ENCODE data around the gene RAD17. TPM values are rescaled to one million over a fixed set of nuclear protein-coding genes. Genes with fewer than 3 reads are reported as not detected.

RAD17 gene
- total RNA-seq, 4 donors from 2014 or later: 13.8 to 23.5 (median 17.5) TPM

DNA sequence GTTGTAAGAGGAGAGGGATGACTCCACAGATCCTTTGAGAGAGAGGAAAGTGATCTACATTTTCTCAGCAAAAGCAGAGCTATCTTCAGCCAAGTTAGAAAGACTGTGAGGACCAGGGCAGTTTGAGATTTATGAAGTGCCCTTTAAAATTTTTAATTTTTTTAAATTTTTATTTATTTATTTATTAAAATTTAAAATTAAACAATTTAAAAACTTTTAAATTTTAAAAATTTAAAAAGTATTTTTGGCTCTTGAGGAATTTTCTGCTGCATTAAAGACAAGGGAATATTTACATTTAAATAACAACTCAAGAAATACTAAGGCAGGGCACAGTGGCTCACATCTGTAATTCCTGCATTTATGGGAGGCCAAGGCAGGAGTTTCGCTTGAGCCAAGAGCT, 92.6 kb downstream of the RAD17 start:
- no peak for TF ChIP-seq CTCF (IDR thresholded peaks at IDR 0.05; ENCODE audit: low read depth)

Other genes starting within 250 kb of the RAD17 start
- gene CCNB1, start 202.7 kb upstream of the RAD17 start, total RNA-seq: 1 to 10 TPM; 2.8 to 8.6 (median 5.6) TPM
- gene CENPH, start 180.2 kb upstream of the RAD17 start, total RNA-seq: 1 to 10 TPM; 1.5 to 3.8 (median 2.5) TPM
- 10 to 100 TPM in 3 of 4 donors, 1 to 10 TPM in 1; 7.3 to 18.5 (median 16.0) TPM for gene CDK7, start 134.9 kb upstream of the RAD17 start, total RNA-seq
- 10 to 100 TPM in 1 of 4 donors, 1 to 10 TPM in 3; 7.2 to 11.1 (median 9.0) TPM for gene CCDC125, start 37.0 kb upstream of the RAD17 start, total RNA-seq
- gene AK6, start 298 bp upstream of the RAD17 start, total RNA-seq: 10 to 100 TPM; 22.3 to 64.2 (median 30.7) TPM
- gene TAF9, start 298 bp upstream of the RAD17 start, total RNA-seq: 10 to 100 TPM; 36.5 to 71.3 (median 45.1) TPM
- gene MARVELD2, start 45.3 kb downstream of the RAD17 start, total RNA-seq: under 1 TPM; 0.34 to 0.49 (median 0.41) TPM
- gene OCLN, start 123.0 kb downstream of the RAD17 start, total RNA-seq: 1 to 10 TPM in 3 of 4 donors, under 1 TPM in 1; 0.44 to 3.4 (median 2.8) TPM
- 10 to 100 TPM; 10.4 to 28.9 (median 16.5) TPM for gene GTF2H2C, start 190.4 kb downstream of the RAD17 start, total RNA-seq

All from subcutaneous adipose tissue (tissue), 4 donors.